ENCODE measurements around the gene THEMIS.

DNA sequence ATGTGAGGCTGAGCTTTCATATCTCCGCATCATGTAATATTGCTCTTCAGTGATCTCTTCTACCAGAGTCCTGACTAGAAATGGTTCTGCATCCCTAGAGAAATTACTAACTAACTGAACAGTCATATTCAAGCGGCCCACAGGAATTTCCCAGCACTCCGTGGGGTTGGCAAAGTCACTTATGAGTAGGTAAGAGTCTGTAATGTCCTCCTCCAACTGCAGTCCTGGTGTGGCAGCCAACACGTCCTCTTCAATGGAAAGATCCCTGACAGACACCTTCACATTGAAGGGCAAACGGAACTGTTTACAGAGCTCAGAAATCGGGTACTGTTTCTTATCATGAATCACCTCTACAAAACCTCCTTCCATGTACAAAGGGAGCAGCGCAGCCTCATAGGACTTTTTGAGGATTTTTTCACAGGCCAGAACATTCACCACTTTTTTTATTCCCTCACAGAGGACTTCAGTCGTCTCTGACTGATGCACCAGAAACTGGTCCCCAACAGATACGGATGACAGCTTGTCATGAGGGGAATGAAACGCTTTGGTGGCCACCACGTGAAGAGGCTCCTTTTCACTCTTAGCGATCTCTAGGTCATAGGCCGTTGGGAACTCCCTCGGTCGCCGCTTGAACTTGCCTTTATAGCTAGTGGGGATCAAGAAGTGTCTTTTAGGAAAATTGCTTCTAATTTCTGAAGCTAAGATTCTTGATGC lies 87.7 kb downstream of the THEMIS start:
- TF ChIP-seq, protein P1, sequence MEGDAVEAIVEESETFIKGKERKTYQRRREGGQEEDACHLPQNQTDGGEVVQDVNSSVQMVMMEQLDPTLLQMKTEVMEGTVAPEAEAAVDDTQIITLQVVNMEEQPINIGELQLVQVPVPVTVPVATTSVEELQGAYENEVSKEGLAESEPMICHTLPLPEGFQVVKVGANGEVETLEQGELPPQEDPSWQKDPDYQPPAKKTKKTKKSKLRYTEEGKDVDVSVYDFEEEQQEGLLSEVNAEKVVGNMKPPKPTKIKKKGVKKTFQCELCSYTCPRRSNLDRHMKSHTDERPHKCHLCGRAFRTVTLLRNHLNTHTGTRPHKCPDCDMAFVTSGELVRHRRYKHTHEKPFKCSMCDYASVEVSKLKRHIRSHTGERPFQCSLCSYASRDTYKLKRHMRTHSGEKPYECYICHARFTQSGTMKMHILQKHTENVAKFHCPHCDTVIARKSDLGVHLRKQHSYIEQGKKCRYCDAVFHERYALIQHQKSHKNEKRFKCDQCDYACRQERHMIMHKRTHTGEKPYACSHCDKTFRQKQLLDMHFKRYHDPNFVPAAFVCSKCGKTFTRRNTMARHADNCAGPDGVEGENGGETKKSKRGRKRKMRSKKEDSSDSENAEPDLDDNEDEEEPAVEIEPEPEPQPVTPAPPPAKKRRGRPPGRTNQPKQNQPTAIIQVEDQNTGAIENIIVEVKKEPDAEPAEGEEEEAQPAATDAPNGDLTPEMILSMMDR (IDR thresholded peaks at IDR 0.05): no peak
- TF ChIP-seq POLR2A (IDR thresholded peaks at IDR 0.05): no peak

All from heart left ventricle (tissue), 13 donors.